ENCODE measurements around the gene MED17.

The MED17 gene

DNA sequence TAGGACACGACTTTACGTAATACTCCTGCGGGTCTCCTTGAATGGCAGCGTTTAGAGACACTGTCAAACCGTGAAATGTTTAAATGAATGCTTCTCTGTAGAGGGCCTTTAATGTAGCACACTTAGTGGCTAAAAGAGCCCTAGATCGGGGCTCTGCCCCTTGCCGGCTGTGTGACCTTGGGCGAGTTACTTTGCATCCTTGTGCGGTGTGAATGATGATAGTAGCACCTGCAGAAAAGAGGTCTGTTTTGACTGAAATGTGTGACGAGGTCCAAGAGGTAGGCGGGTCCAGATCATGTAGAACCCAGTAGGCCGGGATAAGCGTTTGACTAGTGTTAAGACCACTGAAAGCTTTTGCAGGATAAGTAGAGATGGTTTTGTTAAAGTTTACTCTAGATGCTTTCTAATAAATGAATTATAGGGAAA lies 866 bp downstream of the MED17 start:
- Histone ChIP-seq H3K9me3 (replicated peaks; ENCODE audit: insufficient read depth, low read length) (no peaks in the 10 kb centered on the region), H3K27me3 (replicated peaks; ENCODE audit: insufficient read depth, low read length) (no peaks in the 10 kb centered on the region), H3K79me2 (ENCODE audit: low read length) (peaks cover 62% of the 10 kb centered on the region), H4K20me1 (ENCODE audit: insufficient read depth, low read length) (peaks cover 5% of the 10 kb centered on the region; the same call in 1 of the 2 replicates), H3K4me1 (ENCODE audit: low read length) (peaks cover 10% of the 10 kb centered on the region), H3K27ac (ENCODE audit: low read length) (peak overlapping the region; percentile 96), H3F3A (ENCODE audit: insufficient read depth, low read length) (peaks cover 11% of the 10 kb centered on the region; the same call in 1 of the 2 replicates), H3K9me2 (replicated peaks; ENCODE audit: insufficient read depth, low read length) (no peaks in the 10 kb centered on the region), H3K4me2 (ENCODE audit: low read depth, low read length) (peak overlapping the region; percentile 82), H3K36me3 (replicated peaks; ENCODE audit: insufficient read depth, low read length) (peaks cover 4% of the 10 kb centered on the region; the same call in 1 of the 2 replicates), H3K4me3 (ENCODE audit: low read length) (peak overlapping the region; percentile 100), H3K9ac (ENCODE audit: low read length) (peak overlapping the region; percentile 100), H2AFZ (ENCODE audit: low read length) (peak overlapping the region; percentile 97)
- no peak for DNase-seq
- TF ChIP-seq EZH2phosphoT487 (IDR thresholded peaks at IDR 0.05; ENCODE audit: low read length) = no peak
- no peak for TF ChIP-seq CTCF (IDR thresholded peaks at IDR 0.05; ENCODE audit: low read length)
- TF ChIP-seq EZH2 (optimal IDR thresholded peaks at IDR 0.05; ENCODE audit: low read depth, low read length) = no peak

DNA sequence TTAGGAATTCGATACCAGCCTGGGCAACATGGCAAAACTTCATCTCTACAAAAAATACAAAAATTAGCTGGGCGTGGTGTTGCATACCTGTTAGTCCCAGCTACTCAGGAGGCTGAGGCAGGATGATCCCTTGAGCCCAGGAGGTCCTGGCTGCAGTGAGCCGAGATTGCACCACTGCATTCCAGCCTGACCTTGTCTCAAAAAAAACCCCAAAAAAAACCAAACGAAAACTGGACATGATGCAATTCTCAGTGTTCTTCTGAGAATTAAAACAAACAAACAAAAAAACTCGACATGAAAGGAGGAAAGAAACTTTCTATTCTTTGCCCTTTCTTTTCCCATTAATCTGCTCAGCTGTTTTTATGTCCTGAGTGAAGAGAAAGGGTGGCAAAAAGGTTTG lies 7.4 kb downstream of the MED17 start:
- no peaks in the 10 kb centered on the region for H3K9me2 ChIP-seq (replicated peaks; ENCODE audit: insufficient read depth, low read length)
- no peaks in the 10 kb centered on the region for H3F3A ChIP-seq (ENCODE audit: insufficient read depth, low read length)
- no peaks in the 10 kb centered on the region for H3K9me3 ChIP-seq (replicated peaks; ENCODE audit: insufficient read depth, low read length)
- no peak overlapping the region for H3K4me3 ChIP-seq (ENCODE audit: low read length)
- H3K9ac ChIP-seq (ENCODE audit: low read length) = no peak overlapping the region
- peaks cover 13% of the 10 kb centered on the region for H3K36me3 ChIP-seq (replicated peaks; ENCODE audit: insufficient read depth, low read length)
- H3K4me2 ChIP-seq (ENCODE audit: low read depth, low read length) = no peak overlapping the region
- H3K4me1 ChIP-seq (ENCODE audit: low read length) = 0 out of 2 replicates have a peak, but pooled peaks cover 3% of the 10 kb centered on the region
- peaks cover 47% of the 10 kb centered on the region for H3K79me2 ChIP-seq (ENCODE audit: low read length)
- no peaks in the 10 kb centered on the region for H3K27me3 ChIP-seq (replicated peaks; ENCODE audit: insufficient read depth, low read length)
- no peak for TF ChIP-seq EZH2phosphoT487 (IDR thresholded peaks at IDR 0.05; ENCODE audit: low read length)
- no peak for TF ChIP-seq EZH2 (optimal IDR thresholded peaks at IDR 0.05; ENCODE audit: low read depth, low read length)
- TF ChIP-seq CTCF (IDR thresholded peaks at IDR 0.05; ENCODE audit: low read length) = no peak
- no peak overlapping the region for H3K27ac ChIP-seq (ENCODE audit: low read length)
- H4K20me1 ChIP-seq (ENCODE audit: insufficient read depth, low read length) = no peaks in the 10 kb centered on the region
- no peak for DNase-seq
- no peak overlapping the region for H2AFZ ChIP-seq (ENCODE audit: low read length)

- Histone ChIP-seq H3K9me3 (replicated peaks; ENCODE audit: insufficient read depth, low read length) (no peaks in the 10 kb centered on the region), H3K36me3 (replicated peaks; ENCODE audit: insufficient read depth, low read length) (peaks cover 15% of the 10 kb centered on the region), H3K9me2 (replicated peaks; ENCODE audit: insufficient read depth, low read length) (no peaks in the 10 kb centered on the region), H3K79me2 (ENCODE audit: low read length) (peaks cover 20% of the 10 kb centered on the region), H3K9ac (ENCODE audit: low read length) (no peak overlapping the region), H3K4me3 (ENCODE audit: low read length) (no peak overlapping the region), H3K27ac (ENCODE audit: low read length) (no peak overlapping the region), H3K27me3 (replicated peaks; ENCODE audit: insufficient read depth, low read length) (no peaks in the 10 kb centered on the region), H3F3A (ENCODE audit: insufficient read depth, low read length) (no peaks in the 10 kb centered on the region), H3K4me2 (ENCODE audit: low read depth, low read length) (no peak overlapping the region), H3K4me1 (ENCODE audit: low read length) (no peaks in the 10 kb centered on the region), H4K20me1 (ENCODE audit: insufficient read depth, low read length) (no peaks in the 10 kb centered on the region; the same call in 1 of the 2 replicates), H2AFZ (ENCODE audit: low read length) (no peak overlapping the region)
- no peak for DNase-seq
- TF ChIP-seq CTCF (IDR thresholded peaks at IDR 0.05; ENCODE audit: low read length) = no peak
- TF ChIP-seq EZH2phosphoT487 (IDR thresholded peaks at IDR 0.05; ENCODE audit: low read length) = no peak
- TF ChIP-seq EZH2 (optimal IDR thresholded peaks at IDR 0.05; ENCODE audit: low read depth, low read length) = no peak
Measured at GRCh38 chr11:93796441-93797231, 12.6 kb downstream of the MED17 start.

Data from MM.1S (cell line).